Activated CD4-positive, CD25-positive, alpha-beta regulatory T cell treated with anti-CD3 and anti-CD28 coated beads, Interleukin-2, amount 50 U/mL, for 72 hours (primary cell): Measurements from ENCODE around the gene SIRPG.

Experiments
- DNase-seq: peaks from one replicate; pipeline ENCODE4 v3.0.0; 2021

SIRPG gene

DNA sequence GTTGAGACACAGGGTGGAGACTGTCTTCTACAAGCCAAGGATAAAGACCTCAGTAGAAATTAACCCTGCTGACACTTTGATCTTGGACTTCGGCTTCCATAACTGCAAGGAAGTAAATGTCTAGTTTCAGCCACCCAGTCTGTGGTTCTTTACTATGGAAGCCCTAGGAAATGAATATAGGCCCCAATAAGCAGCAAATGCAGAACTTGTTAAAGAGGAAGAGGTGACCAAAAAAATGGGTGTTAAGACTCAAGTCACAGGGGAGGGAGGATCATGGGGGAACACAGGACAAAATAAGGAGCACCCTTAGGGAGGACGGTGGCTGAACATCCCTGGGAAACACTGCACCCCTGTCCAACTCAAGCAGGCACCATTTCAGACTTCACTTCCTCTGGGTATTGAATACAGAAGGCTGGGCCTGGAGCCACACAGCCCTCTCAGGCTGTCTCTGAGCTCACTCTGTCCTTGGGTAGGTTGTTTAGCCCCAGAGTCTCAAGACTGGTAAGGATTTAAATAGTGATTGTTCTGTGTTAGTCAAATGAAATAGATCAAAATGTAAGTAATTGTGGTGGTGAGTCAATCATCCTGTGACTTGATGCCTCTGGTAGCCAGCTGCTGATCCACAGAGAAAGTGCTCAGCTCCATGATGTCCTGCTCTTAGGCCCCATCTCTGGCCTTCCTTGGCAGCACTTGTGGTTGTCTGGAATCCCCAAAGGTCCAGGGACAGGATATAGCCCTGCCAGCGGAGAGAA lies 69.6 kb downstream of the SIRPG start:
- no peak for DNase-seq

DNA sequence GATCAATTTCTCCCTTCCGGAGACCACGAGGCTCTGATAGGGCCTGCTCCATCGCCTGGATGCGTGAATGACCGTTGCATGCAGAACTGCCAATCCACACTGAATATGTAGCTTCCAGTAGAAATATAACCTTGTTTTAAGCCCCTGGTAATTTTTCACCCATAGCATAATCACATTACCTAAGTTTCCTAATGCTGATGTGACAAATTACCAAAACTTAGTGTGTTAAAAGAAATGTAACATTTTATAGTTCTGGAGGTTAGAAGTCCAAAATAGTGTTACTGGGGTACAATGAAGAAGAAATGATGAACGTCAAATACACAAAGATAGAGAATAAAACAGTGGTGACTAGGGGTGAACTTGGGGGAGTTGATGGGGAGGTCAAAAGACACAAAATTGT lies 78.1 kb downstream of the SIRPG start:
- no peak for DNase-seq
